ENCODE results near the gene TRIM15. TPM values are rescaled to one million over a fixed set of nuclear protein-coding genes. Genes with fewer than 3 reads are reported as not detected.

TRIM15 gene
- total and polyA plus RNA-seq, 2 of the 4 experiments (the other 2 are of a cell fraction) = not detected

GRCh38 chr6:30150671-30151395 is 12.5 kb upstream of the TRIM15 start:
- Histone ChIP-seq H3K9me3 (ENCODE audit: control insufficient read depth, insufficient read depth, low read length) (no peaks in the 10 kb centered on the region), H3K4me2 (ENCODE audit: low read depth, low read length) (no peak overlapping the region), H3K23ac (ENCODE audit: low read depth, low read length) (no peak overlapping the region), H3K79me1 (ENCODE audit: low read depth in 1 of 2, low read length in 2 of 2) (no peaks in the 10 kb centered on the region), H4K5ac (ENCODE audit: low read depth, low read length) (no peak overlapping the region), H2AK9ac (replicated peaks; ENCODE audit: low read depth, low read length, poor library complexity) (no peak overlapping the region), H2BK15ac (ENCODE audit: low read depth, low read length) (no peak overlapping the region), H3K56ac (ENCODE audit: extremely low read depth, insufficient read depth, low read length) (no peak overlapping the region), H3K27me3 (ENCODE audit: control insufficient read depth, insufficient read depth, low read length) (peaks cover 31% of the 10 kb centered on the region), H3K4me3 (ENCODE audit: insufficient read depth, low read depth, low read length) (no peak overlapping the region), H3K9me1 (ENCODE audit: insufficient read depth, low read length) (no peaks in the 10 kb centered on the region), H2BK120ac (ENCODE audit: low read depth, low read length) (no peak overlapping the region), H4K20me1 (ENCODE audit: insufficient read depth, low read length) (no peaks in the 10 kb centered on the region), H2AK5ac (ENCODE audit: low read depth, low read length) (no peak overlapping the region), H2BK20ac (ENCODE audit: low read depth, low read length) (no peak overlapping the region), H3K27ac (ENCODE audit: insufficient read depth, low read length) (no peak overlapping the region), H2BK5ac (ENCODE audit: low read depth, low read length, poor library complexity, severe bottlenecking) (no peak overlapping the region), H3K4me1 (ENCODE audit: control insufficient read depth, insufficient read depth, low read length) (no peaks in the 10 kb centered on the region), H4K8ac (ENCODE audit: low read depth in 2 of 2, low read length in 2 of 2) (no peak overlapping the region), H2AFZ (replicated peaks; ENCODE audit: low read length, poor library complexity) (no peak overlapping the region), H3K4ac (ENCODE audit: low read depth, low read length) (no peak overlapping the region), H3K14ac (replicated peaks; ENCODE audit: low read depth, low read length) (no peak overlapping the region), H3K36me3 (ENCODE audit: control insufficient read depth, insufficient read depth, low read length) (no peaks in the 10 kb centered on the region), H3K18ac (ENCODE audit: low read depth, low read length) (no peak overlapping the region), H3K9ac (ENCODE audit: low read depth, low read length) (no peak overlapping the region), H4K91ac (ENCODE audit: insufficient read depth, low read depth, low read length) (no peak overlapping the region)
- BruUV-seq (replicated peaks) = no TSS peak
- dilution Hi-C loops (cut with HindIII; ENCODE audit: low sequenced_read_pairs, unreplicated experiment) (no loop called here), intact Hi-C loops (cut with micrococcal nuclease) (no loop called here), in situ Hi-C loops (cut with MboI; ENCODE audit: low sequenced_read_pairs) (no loop called here)
- no peak for TF ChIP-seq RAD21 (IDR thresholded peaks at IDR 0.05; ENCODE audit: low read length)
- CTCF ChIA-PET = no interaction called here
- POLR2A ChIA-PET (ENCODE audit: unreplicated experiment) = no interaction called here
- ATAC-seq (ENCODE audit: low read depth) (no peak), DNase-seq (peak; percentile 8)
- WGBS, 2 experiments (ENCODE audit: extremely low coverage in 2 of 2, insufficient read length in 1 of 2) = 73% methylated on average over 7 of the region's 10 CpGs; no CpG with 5 or more reads in 1 of the 2 experiments
